SK-N-SH (cell line): ENCODE results near the gene HEXA. TPM values are rescaled to one million over a fixed set of nuclear protein-coding genes. Genes with fewer than 3 reads are reported as not detected.
A peak's percentile ranks its signal among the peaks of the same experiment; 100 is the strongest.

ENCODE experiments used
- CTCF ChIA-PET: fragments of 300-600, 350-600 bp; formaldehyde crosslinking; extraction: SDS; loops from one replicate; lab custom pipeline; 2021; lab: Yijun Ruan, JAX
- POLR2A ChIA-PET: fragments of 350-600 bp; sonication (Branson Sonifier 250); formaldehyde crosslinking; extraction: SDS; loops from one replicate; lab custom pipeline; 2020; ENCODE audit warnings: antibody characterized with exemption, inconsistent platforms; lab: Yijun Ruan, JAX
- DNase-seq: peaks from one replicate; pipeline ENCODE4 v3.0.0; 2012
- H2AFZ ChIP-seq: fragments of 200-600 bp; sonication (generic); 2 replicates; pipeline ENCODE4 v1.8.1; 2016; ENCODE audit warnings: antibody characterized with exemption, mild to moderate bottlenecking, low read depth
- H3F3A ChIP-seq: fragments of 200-600 bp; sonication (generic); replicated peaks from 2 replicates; pipeline ENCODE3; 2016; ENCODE audit warnings: antibody characterized with exemption, mild to moderate bottlenecking; ENCODE audit not compliant: insufficient read depth
- H3K27ac ChIP-seq, 2 experiments: fragments of 200-500 bp in 1 of 2; fragments of 200-600 bp in 1 of 2; sonication (Bioruptor generic) in 1 of 2; sonication (generic), shearing (Covaris generic) in 1 of 2; 2 replicates each; pipeline versions ENCODE4 v1.5.1 to v1.6.1; 2014 to 2016; ENCODE audit warnings: low read depth in 2 of 2, inconsistent platforms in 1 of 2, low read length in 1 of 2, mild to moderate bottlenecking in 1 of 2, mixed read lengths in 1 of 2
- H3K27me3 ChIP-seq: fragments of 200-600 bp; sonication (generic), shearing (Covaris generic); 2 replicates; pipeline ENCODE4 v1.6.1; 2016; ENCODE audit warnings: mixed run types; ENCODE audit not compliant: insufficient read depth
- H3K36me3 ChIP-seq, 2 experiments: fragments of 200-500 bp in 1 of 2; fragments of 200-600 bp in 1 of 2; sonication (Bioruptor generic) in 1 of 2; sonication (generic) in 1 of 2; replicated peaks in 1 of 2; 2 replicates each; pipeline versions ENCODE3 to v1.5.1; 2014 to 2016; ENCODE audit warnings: low read length in 1 of 2, mild to moderate bottlenecking in 1 of 2; ENCODE audit not compliant: insufficient read depth in 2 of 2, control insufficient read depth in 1 of 2
- H3K4me1 ChIP-seq, 2 experiments: fragments of 200-500 bp in 1 of 2; fragments of 200-600 bp in 1 of 2; sonication (Bioruptor generic) in 1 of 2; sonication (generic), shearing (Covaris generic) in 1 of 2; 2 replicates each; pipeline versions ENCODE4 v1.5.1 to v1.6.1; 2014 to 2016; ENCODE audit warnings: low read depth in 1 of 2, low read length in 1 of 2, mixed run types in 1 of 2; ENCODE audit not compliant: insufficient read depth in 2 of 2, control insufficient read depth in 1 of 2
- H3K4me2 ChIP-seq: fragments of 200-600 bp; sonication (generic), shearing (Covaris generic); 2 replicates; pipeline ENCODE4 v1.6.1; 2017; ENCODE audit warnings: mixed run types
- H3K4me3 ChIP-seq, 2 experiments: fragments of 200-500 bp in 1 of 2; fragments of 200-600 bp in 1 of 2; sonication (Bioruptor generic) in 1 of 2; sonication (generic), shearing (Covaris generic) in 1 of 2; 2 replicates each; pipeline versions ENCODE4 v1.5.1 to v1.8.1; 2014 to 2016; ENCODE audit warnings: low read depth in 2 of 2, inconsistent platforms in 1 of 2, low read length in 1 of 2, mild to moderate bottlenecking in 1 of 2, mixed read lengths in 1 of 2, moderate library complexity in 1 of 2
- H3K79me2 ChIP-seq: fragments of 200-600 bp; sonication (generic); 2 replicates; pipeline ENCODE4 v1.8.1; 2017; ENCODE audit warnings: mild to moderate bottlenecking; ENCODE audit not compliant: insufficient read depth
- H3K9ac ChIP-seq: fragments of 200-600 bp; sonication (generic); 2 replicates; pipeline ENCODE4 v1.6.1; 2017; ENCODE audit warnings: mixed run types
- H3K9me2 ChIP-seq: fragments of 200-600 bp; sonication (generic); 2 replicates; pipeline ENCODE4 v1.6.1; 2017; ENCODE audit warnings: mixed run types
- H3K9me3 ChIP-seq: fragments of 200-600 bp; sonication (generic); 2 replicates; pipeline ENCODE4 v1.6.1; 2017; ENCODE audit warnings: mixed run types, mild to moderate bottlenecking, moderate library complexity
- H4K20me1 ChIP-seq: fragments of 200-600 bp; sonication (generic); 2 replicates; pipeline ENCODE4 v1.6.1; 2017; ENCODE audit warnings: mild to moderate bottlenecking, mixed run types; ENCODE audit not compliant: insufficient read depth
- ELF1 ChIP-seq: IDR thresholded peaks from 2 replicates; pipeline ENCODE4 v1.4.0; 2012
- GABPA ChIP-seq: IDR thresholded peaks from 2 replicates; pipeline ENCODE4 v1.4.0; 2012; ENCODE audit warnings: low read depth, mild to moderate bottlenecking
- MEF2A ChIP-seq: IDR thresholded peaks from 2 replicates; pipeline ENCODE4 v1.4.0; 2012; ENCODE audit warnings: low read depth, borderline replicate concordance
- RCOR1 ChIP-seq: fragments of 150-350 bp; IDR thresholded peaks from 2 replicates; pipeline ENCODE4 v1.6.1; 2017; ENCODE audit warnings: antibody characterized with exemption, low read length
- REST ChIP-seq: IDR thresholded peaks from 2 replicates; pipeline ENCODE4 v1.6.1; 2012; ENCODE audit warnings: mild to moderate bottlenecking, low read depth, low read length, moderate library complexity
- SIN3A ChIP-seq: IDR thresholded peaks from 2 replicates; pipeline ENCODE4 v1.6.1; 2012; ENCODE audit warnings: low read depth, mild to moderate bottlenecking, low read length, moderate library complexity, borderline replicate concordance
- WGBS: methylation state at CpG from one replicate; pipeline ENCODE4 v1.1.6; 2017; ENCODE audit warnings: low lambda C conversion rate; 5-methylcytosine and 5-hydroxymethylcytosine counted together
- polyA plus RNA-seq, 3 experiments: library from polyadenylated mRNA; depleted of rRNA; stranded (reverse); fragments of >200 nt; gene quantifications; 2 replicates each; pipeline ENCODE4 v1.2.3, GENCODE V29; 2012
- TF ChIP-seq, protein P1 (sequence below): IDR thresholded peaks from 2 replicates; pipeline ENCODE4 v1.4.0; 2012; ENCODE audit warnings: low read depth
- TF ChIP-seq, protein P2 (sequence below): IDR thresholded peaks from 2 replicates; pipeline ENCODE4 v1.4.0; 2012; ENCODE audit warnings: low read depth, borderline replicate concordance
- TF ChIP-seq, protein P3 (sequence below): fragments of 150-350 bp; IDR thresholded peaks from 2 replicates; pipeline ENCODE4 v1.6.1; 2017; ENCODE audit warnings: antibody characterized with exemption, low read length, low read depth, borderline replicate concordance

The HEXA gene
- polyA plus RNA-seq, 1 of the 3 experiments (the other 2 are of a cell fraction), result 251 TPM

GRCh38 chr15:72319360-72319984, 56.3 kb downstream of the HEXA start:
- no peak for DNase-seq
- Histone ChIP-seq H3K9me3 (peaks cover 8% of the 10 kb centered on the region; the same call in 1 of the 2 replicates), H3K4me3 (peak overlapping the region in 1 of 2 experiments; percentile 42; a peak in 2 of 4 replicates), H3K79me2 (no peaks in the 10 kb centered on the region), H3K27me3 (peaks cover 4% of the 10 kb centered on the region; the same call in 1 of the 2 replicates), H4K20me1 (no peaks in the 10 kb centered on the region), H2AFZ (no peak overlapping the region), H3K4me2 (peak overlapping the region; percentile 74; the same call in 1 of the 2 replicates), H3K36me3 (peaks cover 0 to 5% of the 10 kb centered on the region in 2 experiments), H3K9me2 (no peaks in the 10 kb centered on the region), H3K27ac (no peak overlapping the region), H3K4me1 (peaks cover 2 to 24% of the 10 kb centered on the region in 2 experiments; a peak in 1 of 4 replicates), H3F3A (peaks cover 12% of the 10 kb centered on the region), H3K9ac (no peak overlapping the region)
- WGBS, result 11% methylated on average over 5 of the region's 48 CpGs
- TF ChIP-seq SIN3A (peak; percentile 82; the same call in 1 of the 2 replicates), MEF2A (no peak), RCOR1 (no peak), ELF1 (no peak), GABPA (no peak), REST (peak; percentile 100)
- TF ChIP-seq, protein P1, sequence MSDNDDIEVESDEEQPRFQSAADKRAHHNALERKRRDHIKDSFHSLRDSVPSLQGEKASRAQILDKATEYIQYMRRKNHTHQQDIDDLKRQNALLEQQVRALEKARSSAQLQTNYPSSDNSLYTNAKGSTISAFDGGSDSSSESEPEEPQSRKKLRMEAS, result peak; percentile 95
- TF ChIP-seq, protein P2, sequence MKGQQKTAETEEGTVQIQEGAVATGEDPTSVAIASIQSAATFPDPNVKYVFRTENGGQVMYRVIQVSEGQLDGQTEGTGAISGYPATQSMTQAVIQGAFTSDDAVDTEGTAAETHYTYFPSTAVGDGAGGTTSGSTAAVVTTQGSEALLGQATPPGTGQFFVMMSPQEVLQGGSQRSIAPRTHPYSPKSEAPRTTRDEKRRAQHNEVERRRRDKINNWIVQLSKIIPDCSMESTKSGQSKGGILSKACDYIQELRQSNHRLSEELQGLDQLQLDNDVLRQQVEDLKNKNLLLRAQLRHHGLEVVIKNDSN, result no peak
- TF ChIP-seq, protein P3, sequence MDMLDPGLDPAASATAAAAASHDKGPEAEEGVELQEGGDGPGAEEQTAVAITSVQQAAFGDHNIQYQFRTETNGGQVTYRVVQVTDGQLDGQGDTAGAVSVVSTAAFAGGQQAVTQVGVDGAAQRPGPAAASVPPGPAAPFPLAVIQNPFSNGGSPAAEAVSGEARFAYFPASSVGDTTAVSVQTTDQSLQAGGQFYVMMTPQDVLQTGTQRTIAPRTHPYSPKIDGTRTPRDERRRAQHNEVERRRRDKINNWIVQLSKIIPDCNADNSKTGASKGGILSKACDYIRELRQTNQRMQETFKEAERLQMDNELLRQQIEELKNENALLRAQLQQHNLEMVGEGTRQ, result no peak
- ChIA-PET CTCF (interaction anchor here (1.3 kb wide), 1 partner anchor 33 kb away, joined by 3 read pairs; no protein-coding TSS in a partner anchor), POLR2A (interaction anchor here (0.6 to 1.3 kb wide), 3 partner anchors 18 to 56 kb away, joined by 3 to 6 read pairs (median 4); partner anchors contain the start of gene HEXA)
